GM18507 (cell line): ENCODE measurements around the gene CTBP1.
A peak's percentile ranks its signal among the peaks of the same experiment; 100 is the strongest.

ENCODE experiments used
- DNase-seq: peaks from one replicate; pipeline ENCODE4 v3.0.0; 2011; ENCODE audit warnings: low read depth; ENCODE audit not compliant: insufficient read length; ENCODE audit errors: extremely low spot score
- FAIRE-seq: peaks from 2 replicates; lab custom pipeline; 2011; peaks lifted over from hg19 to GRCh38; lab: Jason Lieb, UNC

Gene CTBP1

GRCh38 chr4:1216076-1216614, 32.8 kb downstream of the CTBP1 start:
- DNase-seq (no peak), FAIRE-seq (no peak)

GRCh38 chr4:1215141-1216075, 33.5 kb downstream of the CTBP1 start:
- peak; percentile 82 for FAIRE-seq

GRCh38 chr4:1214101-1215095, 34.5 kb downstream of the CTBP1 start:
- DNase-seq (no peak), FAIRE-seq (no peak)

More at GRCh38 chr4:1215141-1216075, 33.5 kb downstream of the CTBP1 start:
- DNase-seq: no peak

- FAIRE-seq: no peak
- no peak for DNase-seq
Measured at GRCh38 chr4:1213336-1213995, 35.5 kb downstream of the CTBP1 start.

GRCh38 chr4:1212546-1213335, 36.2 kb downstream of the CTBP1 start:
- FAIRE-seq (no peak), DNase-seq (no peak)

GRCh38 chr4:1211891-1212545, 36.9 kb downstream of the CTBP1 start:
- FAIRE-seq: no peak

GRCh38 chr4:1211371-1211770, 37.6 kb downstream of the CTBP1 start:
- no peak for FAIRE-seq
- DNase-seq: no peak

More at GRCh38 chr4:1211891-1212545, 36.9 kb downstream of the CTBP1 start:
- DNase-seq: no peak

GRCh38 chr4:1210971-1211370, 38.0 kb downstream of the CTBP1 start:
- FAIRE-seq (no peak), DNase-seq (no peak)

- FAIRE-seq: no peak
- no peak for DNase-seq
Measured at GRCh38 chr4:1210241-1210841, 38.6 kb downstream of the CTBP1 start.

- no peak for FAIRE-seq
- no peak for DNase-seq
Measured at GRCh38 chr4:1209821-1210220, 39.1 kb downstream of the CTBP1 start.

GRCh38 chr4:1208970-1209704, 39.8 kb downstream of the CTBP1 start:
- no peak for FAIRE-seq
- DNase-seq: no peak

GRCh38 chr4:1208266-1208961, 40.5 kb downstream of the CTBP1 start:
- no peak for FAIRE-seq
- no peak for DNase-seq

GRCh38 chr4:1207603-1208265, 41.2 kb downstream of the CTBP1 start:
- DNase-seq (no peak), FAIRE-seq (no peak)

GRCh38 chr4:1207157-1207470, 41.8 kb downstream of the CTBP1 start:
- DNase-seq (no peak), FAIRE-seq (no peak)

GRCh38 chr4:1206299-1207156, 42.4 kb downstream of the CTBP1 start:
- DNase-seq (no peak), FAIRE-seq (no peak)
